Fibroblast of upper back skin (primary cell): Measurements from ENCODE around the gene FRMD4B.
"Not testable (repeated sequence)": the region's sequence is repeated elsewhere in the genome, so short reads cannot be mapped to it uniquely, and the experiment has no call there.

Experiments
- DNase-seq: peaks from one replicate; pipeline ENCODE4 v3.0.0-alpha.2; 2013

Gene FRMD4B

DNA sequence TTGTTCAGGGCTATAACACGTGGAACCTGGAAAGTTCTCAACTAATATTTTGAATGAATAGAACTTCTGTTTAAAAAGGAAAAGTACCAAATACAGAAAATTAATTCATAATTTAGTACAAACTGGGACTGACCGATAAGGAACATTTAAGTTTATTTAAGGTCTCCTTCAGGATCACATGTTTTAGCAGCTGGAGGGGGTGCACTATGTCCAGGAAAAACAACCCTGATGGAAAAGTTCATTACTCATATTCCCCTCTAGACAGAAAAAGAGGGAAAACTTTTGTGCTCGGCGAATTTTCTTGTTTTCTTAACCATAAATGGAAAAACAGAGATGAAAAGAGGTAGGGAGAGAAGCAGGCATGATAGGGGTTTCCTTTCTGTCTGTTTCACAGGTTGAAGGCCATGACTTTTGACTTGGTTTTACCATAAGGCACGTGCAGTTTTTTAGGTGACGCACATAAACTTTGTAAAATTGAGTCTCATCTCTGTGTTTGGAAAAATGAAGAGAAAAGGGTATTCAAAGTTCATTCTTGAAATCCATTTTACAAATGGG, 26.5 kb downstream of the FRMD4B start:
- no peak for DNase-seq

DNA sequence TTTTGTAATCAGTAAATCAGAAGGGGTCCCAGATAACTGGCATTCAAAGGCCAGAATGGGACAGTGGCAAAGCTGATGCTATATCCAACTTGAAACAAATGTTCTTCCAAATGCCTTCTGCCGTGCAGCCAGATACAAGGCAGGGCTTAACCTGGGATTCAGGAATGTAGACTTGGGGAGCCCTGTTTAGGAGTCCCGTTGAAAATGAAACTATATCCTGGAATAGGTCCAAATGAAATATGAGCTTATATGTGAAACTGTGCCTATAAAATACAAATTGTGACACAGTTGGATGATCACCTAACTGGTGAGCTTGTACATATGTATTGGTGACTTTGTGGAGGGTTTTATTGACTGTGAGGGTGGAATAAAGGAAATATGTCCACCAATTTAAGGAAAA, 28.7 kb downstream of the FRMD4B start:
- DNase-seq, result no peak

DNA sequence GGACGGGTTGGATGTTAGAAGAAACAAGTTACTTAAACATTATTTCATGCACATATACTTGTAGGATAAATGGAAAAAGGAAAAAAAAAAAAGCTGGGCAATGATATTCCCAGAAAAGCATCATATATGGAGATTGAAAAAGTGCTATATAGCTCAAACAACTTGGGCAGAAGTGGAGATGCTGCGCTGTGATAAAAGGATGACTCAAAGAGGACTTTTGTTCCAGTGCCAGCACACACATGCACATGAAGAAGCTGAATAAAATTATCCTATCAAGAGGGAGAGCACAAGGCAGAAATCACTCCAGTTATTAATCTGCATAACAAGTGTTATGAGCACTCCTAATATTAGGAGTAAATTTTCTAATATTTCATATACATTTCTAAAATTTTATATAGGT, 30.9 kb downstream of the FRMD4B start:
- peak; percentile 41 for DNase-seq

DNA sequence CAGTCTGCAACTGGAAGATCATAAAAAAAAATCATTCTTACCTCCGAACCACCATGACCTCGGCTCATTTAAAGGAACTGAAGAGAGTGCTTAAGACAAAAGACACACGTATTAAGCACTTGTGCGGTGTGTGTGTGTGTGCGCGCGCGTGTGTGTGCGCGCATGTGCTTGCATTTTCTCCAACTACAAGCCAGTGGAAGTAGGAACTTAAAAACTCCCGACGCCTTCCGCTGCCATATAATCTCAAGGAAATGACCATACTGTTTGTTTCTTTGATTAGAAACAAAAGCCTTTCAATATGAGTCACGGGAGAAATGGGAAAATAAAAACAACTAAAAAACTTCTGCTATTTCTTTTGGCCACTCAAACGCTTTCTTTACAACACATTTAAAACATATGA, 32.4 kb downstream of the FRMD4B start:
- no peak for DNase-seq

DNA sequence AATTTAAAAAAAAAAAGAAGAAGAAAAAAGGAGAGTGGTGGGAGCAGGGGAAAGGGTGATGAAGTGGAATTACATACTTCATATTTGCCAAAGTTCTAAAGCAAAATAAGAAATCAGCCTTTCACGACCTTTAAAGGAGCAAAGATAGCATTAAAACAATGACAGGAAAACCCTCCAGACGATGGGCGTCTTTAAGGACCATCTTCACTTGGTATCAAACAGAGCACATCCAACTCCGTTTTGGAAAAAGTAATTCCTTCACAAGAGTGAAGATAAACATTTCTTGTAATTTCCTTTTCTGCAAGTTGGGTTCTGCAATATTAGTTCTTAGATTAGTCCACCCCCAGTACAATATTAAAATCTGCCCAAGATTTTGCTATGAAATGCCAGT, 32.8 kb downstream of the FRMD4B start:
- no peak for DNase-seq

DNA sequence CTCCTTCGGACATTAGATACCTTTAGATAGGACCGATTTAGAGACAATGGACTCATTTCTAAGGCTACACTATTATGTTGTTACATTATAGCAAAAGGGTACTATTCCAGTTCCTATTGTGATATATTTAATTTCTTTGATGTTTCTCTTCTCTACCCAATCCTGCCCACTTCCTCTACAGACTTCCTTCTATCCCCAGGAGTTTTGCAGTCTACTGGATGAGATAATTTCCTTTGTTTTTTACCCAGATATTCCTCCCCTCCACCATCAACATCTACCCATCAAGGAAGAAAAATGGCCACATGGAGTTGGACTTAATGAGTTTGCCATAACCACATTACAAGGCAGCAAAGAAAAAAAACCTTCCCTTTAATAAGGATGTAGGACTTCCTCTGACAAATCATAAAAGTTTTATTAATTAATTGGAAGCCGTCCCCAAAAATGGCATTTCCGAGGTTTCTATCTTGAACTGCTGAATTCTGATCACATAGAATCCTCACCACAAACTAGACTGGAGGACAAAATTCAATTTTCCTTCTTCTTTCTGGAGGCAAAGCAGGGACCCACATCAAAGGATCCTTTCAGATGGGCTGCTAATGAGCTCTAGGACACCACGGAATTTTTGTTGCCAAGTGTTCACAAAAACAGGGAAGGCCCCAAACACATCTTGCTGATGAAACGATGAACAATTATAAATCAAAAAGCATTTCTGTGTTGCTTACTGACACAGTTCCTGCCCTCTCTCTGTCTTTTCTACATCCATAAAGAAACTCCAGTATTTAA, 33.4 kb downstream of the FRMD4B start:
- no peak for DNase-seq

DNA sequence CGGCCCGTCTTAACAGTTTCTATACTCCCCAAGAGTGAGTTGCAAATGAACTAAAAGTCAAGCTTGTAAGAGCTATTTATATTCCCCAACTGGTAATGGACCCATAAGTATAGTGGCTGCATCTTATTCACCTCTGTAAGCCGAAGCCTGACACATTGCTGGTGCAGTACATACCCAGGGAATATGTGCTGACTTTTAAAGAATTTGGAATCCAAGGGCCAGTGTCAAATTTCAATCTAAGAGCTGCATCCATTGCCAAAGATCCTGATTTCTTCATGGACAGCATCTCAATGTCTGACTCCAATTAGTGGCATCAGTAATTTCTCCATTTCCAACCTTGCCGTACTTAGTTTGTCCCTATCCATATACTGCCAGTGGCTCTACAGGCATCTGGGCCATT, 42.0 kb downstream of the FRMD4B start:
- DNase-seq, result peak; percentile 29

DNA sequence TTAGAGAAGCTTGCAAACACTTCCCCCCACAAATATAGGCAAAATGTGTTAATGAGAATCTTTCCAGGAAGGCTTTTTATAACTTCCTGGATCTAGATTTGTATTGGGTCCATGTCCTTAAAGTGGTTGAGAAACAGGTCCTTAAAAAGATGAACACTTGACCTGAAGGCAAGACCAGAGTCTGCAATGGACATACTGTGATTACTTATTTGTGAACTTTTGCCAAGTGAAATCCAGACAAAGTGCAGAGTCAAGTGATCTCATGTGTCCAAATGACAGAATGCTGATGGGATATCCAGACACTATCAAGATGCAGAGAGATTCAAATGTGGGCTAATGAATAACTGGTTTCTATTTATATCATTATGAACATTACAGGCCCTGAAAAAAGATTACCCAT, 43.8 kb downstream of the FRMD4B start:
- no peak for DNase-seq

DNA sequence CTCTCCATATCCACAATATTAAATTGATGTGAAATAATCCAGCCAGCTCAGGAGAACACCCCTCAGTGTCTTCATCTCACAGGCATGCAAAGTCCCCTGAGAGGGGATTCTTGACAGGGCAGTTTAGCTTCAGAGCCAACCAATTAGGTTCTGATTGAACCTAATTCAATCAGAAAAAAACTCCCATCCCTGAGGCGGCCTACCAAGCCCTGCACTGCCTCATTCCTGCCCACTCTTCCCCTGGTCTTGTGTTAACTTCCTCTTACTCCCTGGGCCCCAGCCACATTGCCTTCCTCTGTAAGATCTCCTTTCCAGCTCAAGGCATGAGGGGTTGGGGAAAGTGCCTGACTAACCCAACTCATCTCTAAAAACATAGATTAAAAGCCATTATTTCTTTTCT, 46.1 kb downstream of the FRMD4B start:
- DNase-seq, result no peak

DNA sequence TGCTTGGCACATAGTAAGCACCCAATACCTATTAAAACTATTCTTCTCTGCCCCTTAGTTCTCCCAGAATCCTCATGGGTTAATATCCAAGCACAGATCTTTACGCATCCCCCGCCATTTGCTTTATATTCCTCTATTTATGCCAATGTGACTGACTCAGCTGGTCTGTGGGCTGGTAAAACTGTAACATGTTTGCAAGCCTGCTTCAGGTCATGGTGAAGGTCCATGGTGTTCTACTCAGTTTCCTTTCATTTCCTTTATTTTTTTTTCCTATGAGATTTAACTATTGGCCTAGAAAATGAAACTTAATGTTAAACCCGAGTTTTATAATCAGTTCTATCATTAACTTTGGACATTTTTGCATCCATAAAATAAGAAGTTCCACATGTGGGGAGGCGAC, 47.0 kb downstream of the FRMD4B start:
- DNase-seq, result no peak

DNA sequence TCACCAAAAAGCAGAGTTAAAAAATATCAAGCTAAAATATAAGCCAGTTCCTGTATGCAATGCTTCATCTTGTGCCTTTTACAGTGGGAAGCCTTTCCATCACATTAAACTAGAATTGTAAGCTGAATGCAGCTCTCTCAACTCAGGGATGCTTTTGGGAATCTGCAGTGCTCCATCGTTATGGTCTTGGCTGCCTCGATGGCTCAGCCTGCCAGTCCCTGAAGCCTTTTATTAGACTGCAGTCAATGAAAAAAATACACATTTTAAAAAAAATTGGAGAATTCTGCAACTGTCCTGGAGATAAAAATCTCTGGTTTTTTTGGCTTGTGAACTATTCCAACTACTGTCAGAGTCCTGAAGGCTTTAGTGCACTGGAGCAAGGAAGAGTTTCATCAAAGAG, 53.0 kb downstream of the FRMD4B start:
- DNase-seq, result no peak

DNA sequence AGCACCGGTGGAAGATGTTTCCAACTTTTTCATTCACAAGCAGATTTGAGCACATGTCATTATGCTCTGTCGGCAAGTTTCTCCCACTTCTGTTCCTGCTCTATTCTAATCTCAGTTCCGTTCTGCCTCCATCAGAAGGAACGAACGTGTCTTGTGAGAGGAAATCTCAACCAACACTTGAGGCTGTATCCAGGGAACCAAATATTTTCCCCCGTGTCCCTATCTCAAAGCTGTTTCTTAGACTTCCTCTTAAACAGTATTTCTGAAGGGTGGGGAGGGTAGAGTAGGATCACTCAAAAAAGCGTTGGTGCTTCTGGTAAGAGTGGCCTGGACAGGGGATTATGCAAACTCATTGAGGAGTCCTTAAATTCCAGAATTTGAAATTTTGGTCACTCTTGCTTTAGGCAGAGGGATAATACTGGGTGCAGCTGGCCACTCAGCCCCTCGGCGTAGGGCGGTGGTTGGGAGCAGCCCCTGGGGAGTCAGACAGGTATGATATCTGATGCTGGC, 54.9 kb downstream of the FRMD4B start:
- no peak for DNase-seq

DNA sequence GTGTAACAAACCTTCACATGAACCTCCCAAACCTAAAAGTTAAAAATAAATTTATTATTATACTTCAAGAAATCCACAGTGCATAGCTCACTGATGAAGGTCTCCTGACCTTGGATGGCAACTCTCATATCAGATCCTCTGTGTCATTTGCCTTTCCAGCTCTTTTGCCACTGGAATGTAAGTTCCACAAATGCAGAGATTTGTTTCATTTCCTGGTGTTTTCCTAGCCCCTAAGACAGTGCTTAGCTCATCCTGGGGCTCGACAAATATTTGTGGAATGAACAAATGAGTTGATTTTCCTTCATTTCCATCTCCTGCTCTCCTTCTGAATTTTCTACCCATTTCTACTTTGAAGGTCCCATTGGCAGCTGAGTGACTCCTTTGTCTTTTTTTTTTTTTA, 56.0 kb downstream of the FRMD4B start:
- DNase-seq, result peak; percentile 80

DNA sequence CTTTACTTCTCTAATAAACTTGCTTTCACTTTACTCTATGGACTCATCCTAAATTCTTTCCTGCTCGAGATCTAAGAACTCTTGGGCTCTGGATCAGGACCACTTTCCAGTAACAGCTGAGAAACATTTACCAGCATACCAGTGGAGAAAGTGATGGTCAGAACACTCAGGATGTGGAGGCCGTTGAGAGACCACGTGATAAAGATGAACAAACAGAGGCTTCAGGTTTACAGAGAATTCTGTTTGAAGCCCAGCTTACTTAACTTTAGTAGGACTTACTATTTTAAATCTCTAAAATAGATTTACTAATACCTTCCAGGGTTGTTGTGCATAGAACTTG, 57.0 kb downstream of the FRMD4B start:
- DNase-seq, result no peak

DNA sequence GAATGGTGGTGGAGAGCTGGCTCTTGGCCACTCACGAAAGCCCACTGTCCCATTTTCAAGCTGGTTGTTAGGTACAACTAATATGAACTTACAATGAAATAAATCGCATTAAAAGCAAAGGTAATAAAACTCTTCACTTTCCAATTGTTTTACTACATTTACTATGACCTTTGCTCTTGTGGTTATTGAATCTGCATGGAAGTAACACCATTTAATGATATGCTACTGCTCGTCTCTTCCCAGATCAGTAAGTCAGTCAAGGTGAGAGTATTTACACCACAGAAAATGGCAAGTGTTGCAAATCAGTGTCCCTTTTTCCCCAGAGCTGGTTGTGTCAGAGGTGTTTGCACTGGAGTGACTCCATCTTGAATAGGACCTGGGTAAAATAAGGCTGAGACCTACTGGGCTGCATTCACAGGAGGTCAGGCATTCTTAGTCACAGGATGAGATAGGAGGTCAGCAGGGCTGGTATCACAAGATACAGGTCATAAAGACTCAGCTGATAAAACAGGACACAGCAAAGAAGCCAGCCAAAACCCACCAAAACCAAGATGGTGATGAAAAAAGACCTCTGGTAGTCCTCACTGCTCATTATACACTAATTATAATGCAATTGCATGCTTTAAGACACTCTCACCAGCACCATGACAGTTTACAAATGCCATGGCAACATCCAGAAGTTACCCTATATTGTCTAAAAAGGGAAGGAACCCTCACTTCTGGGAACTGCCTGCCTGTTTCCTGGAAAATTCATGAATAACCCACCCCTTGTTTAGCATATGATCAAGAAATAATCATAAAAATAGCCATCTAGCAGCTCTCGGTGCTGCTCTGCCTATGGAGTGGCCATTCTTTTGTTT, 57.6 kb downstream of the FRMD4B start:
- no peak for DNase-seq

DNA sequence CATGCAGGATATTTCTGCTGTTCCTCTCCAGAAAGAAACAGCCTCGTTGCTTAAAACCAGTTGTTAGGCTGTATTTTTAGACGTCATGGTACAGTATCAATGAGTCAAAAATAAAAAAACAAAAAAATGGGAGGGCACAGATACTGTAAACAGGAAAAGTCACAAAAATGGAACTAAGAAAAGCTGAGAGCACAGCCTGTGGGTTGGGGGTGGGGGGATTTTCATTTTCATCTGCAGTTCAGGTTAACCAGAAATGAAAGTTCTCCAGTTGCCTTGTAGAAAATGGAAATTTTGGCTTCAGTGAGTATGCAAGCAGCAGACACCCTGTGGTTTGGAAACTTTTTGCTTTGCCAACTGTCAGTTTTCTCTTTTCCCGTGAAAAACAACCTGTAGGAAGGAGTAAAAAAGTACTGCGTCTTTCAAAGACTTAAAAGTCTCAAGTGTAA, 59.0 kb downstream of the FRMD4B start:
- DNase-seq, result no peak

DNA sequence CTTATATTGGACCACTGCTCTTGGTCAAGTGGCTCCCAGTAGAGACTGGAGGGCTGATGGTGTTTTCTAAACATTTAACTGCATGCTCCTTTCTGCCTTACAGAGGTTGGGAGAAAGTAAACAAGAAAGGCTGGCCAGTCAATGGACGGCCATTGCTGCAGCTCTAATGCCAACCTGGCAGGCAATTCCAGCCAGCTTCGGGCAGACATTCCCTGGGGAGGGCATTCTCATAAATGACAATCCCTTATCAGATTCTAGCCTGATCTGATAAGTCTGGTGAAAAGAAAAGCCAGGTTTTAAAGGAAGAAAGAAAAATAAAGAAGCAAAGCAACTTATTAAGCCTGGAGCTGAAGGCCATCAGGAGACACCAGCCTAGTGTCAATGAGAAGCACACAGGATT, 60.7 kb downstream of the FRMD4B start:
- DNase-seq, result no peak

DNA sequence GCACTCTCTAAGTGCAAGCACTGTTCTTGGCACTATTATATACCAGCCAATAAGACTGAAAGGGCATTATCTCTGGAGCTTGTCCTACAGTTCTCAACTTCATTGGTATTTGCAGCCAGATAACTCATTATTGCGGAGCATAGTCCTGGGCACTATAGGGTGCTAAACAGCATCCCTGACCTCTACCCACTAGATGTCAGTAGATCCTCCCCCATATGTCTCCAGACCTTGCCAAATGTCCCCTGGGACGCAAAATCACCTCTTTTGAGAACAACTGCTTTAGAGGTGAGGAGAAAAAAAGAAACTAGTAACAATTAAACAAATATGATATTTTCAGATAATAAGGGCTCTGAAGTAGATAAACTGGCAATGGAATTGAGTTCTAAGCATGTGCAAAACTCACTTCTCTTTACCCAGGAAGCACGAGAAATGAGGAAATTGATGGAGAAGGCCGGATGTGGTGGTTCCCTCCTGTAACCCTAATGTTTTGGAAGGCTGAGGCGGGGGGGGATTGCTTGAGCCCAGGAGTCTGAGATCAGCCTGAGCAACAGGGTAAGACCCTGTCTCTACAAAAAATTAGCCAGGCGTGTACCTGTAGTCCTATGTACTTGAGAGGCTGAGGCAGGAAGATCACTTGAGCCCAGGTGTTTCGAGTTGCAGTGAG, 61.4 kb downstream of the FRMD4B start:
- DNase-seq, result no peak

DNA sequence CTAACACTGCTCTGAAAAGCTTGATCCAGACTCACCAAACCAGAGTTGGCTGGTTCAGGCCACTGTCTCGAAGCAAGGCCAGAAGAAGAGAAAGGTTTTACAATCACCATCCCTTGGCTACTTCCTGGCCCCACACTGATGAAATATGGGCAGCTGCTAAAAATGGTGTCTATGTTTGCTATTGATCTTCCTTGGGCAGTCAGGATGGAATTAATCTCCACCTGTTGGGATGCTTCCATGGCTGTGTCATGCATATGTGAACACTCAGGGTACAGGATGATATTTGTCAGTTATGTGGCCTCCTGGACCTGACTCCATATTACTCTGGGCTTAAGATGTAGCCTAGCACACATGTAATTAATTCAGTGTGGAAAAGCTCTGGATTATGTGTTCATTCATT, 61.9 kb downstream of the FRMD4B start:
- DNase-seq, result no peak

DNA sequence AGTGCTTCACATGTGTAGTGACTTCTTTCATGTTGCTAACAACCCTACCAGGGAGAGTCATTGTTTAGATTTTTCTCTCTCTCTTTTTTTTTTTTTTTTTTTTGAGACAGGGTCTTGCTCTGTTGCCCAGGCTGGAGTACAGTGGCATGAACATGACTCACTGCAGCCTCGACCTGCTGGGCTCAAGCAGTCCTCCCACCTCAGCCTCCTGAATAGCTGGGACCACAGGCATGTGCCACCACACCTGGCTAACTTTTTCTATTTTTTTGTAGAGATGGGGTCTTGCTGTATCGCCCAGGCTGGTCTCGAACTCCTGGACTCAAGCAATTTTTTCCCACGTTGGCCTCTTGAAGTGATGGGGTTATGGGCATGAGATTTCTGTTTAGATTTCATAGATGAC, 63.4 kb downstream of the FRMD4B start:
- DNase-seq, result not testable (repeated sequence)

DNA sequence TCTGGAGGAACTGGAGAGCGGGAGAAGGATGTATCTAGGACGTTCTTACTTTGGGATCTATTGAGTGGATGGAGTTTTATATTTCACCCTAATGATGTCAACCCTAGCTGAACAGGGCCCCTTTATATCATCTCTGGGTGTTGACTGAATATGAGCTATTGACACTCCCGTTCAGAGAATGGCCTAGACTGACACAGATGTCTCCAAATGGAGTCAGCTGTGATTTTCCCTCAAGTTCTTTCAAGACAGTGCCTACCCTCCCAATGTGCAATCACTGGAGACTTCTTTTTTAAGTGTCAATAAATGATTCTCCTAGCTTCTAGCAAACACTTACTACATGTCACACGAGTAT, 63.8 kb downstream of the FRMD4B start:
- no peak for DNase-seq

DNA sequence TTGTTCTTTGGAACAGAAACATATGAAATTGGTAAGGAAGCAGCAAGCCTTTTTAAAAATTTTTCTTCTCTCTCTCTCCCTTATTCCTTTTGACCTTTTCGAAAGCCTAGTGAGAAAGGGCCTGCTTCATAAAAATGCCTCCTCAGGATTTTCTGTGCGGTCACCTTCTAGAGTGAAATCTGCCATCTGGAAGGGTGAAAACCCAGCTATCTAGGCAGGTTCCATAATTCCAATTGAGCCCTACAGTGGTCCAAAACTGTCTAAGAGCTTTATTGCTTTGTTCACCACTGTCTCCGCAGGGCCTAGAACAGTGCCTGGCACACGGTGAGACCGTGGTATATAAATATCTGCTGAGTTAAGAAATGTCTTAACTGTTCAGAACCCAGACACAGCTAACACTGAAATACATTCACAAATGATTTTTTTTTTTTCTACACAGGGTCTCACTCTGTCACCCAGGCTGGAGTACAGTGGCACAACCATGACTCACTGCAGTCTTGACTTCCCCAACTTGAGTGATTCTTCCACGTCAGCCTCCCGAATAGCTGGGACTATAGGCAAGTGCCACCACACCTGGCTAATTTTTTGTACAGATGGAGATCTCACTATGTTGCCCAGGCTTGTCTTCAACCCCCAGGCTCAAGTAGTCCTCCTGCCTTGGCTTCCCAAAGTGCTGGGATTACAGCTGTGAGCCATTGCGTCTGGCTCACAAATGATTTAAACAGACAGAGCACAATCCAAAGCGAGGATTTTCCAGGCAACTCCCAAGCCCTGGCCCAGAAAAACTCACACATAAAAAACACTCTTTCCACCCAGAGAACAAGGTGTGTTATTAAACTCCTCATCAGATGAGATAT, 64.4 kb downstream of the FRMD4B start:
- DNase-seq, result no peak

DNA sequence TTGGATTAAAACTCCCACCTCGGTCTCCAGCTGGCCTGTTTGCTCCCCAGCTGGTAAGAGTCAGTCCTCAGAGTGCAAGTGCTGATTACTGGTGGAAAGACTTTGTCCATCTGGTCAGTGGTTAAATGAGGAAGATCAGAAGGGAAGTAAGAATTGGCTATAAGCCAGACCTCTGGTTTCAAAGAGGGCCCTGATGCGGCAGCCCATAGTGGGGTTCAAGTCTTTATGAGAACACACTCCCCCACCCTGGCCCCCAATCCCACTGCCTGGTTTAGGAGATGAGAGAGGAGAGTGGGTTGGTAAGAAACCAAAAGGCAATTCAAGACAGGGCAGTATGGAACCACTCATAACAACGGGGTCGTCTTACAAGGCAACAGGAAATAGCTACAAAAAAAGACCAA, 65.0 kb downstream of the FRMD4B start:
- DNase-seq, result no peak
